Measurements from ENCODE around the gene TMEM219.

TMEM219 gene

DNA sequence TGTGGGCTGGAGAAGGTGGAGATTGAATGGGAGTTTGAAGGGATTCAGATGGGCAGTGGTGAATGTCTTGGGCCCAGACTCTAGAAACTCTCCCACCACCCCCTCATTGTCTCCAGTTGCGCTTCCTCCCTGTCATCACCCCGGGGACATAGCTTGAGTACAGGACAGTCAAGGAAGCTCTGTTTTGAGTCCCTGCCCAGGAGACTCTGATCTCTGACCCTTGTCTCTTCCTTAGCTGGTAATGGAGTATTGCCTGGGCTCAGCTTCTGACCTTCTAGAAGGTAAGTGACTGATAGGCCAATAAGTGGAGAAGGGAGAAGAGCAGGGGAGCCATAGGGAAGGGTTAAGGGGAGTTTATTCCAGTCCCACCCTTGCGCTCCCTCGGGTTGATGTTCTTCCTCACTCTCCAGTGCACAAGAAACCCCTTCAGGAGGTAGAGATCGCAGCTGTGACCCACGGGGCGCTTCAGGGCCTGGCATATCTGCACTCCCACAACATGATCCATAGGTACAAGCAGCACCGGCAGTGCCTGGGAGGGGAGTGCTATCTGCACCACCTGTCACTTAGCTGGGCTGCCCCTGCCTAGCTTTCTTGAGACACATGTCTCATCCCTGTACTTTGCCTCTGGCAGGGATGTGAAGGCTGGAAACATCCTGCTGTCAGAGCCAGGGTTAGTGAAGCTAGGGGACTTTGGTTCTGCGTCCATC lies 16.8 kb downstream of the TMEM219 start:
- in situ Hi-C loops (cut with MboI; ENCODE audit: low sequenced_read_pairs): no loop called here

DNA sequence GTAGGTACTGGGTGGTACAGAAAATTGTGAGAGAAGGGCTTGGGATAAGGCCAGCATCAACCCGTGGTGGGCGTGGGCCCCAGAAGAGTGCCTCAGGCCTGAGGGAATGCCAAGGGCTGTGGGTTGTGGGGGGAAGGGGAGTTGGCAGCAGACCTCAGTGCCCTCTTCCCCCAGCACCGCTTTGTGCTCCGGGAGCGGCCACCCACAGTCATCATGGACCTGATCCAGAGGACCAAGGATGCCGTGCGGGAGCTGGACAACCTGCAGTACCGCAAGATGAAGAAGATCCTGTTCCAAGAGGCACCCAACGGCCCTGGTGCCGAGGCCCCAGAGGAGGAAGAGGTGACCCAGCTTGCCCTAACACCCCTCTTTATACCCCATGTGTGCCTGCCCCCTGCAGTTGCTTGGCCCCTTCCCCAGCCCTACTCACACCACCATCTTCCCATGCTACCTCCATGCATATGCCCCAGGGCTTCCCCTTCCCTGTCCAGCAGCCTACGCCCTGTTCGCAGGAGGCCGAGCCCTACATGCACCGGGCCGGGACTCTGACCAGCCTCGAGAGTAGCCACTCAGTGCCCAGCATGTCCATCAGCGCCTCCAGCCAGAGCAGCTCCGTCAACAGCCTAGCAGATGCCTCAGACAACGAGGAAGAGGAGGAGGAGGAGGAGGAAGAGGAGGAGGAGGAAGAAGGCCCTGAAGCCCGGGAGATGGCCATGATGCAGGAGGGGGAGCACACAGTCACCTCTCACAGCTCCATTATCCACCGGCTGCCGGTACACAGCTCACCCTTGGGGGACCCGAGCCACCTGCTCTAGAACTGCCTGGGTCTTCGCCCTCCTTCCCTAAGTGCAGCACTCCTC lies 20.9 kb downstream of the TMEM219 start:
- in situ Hi-C loops (cut with MboI; ENCODE audit: low sequenced_read_pairs): no loop called here

DNA sequence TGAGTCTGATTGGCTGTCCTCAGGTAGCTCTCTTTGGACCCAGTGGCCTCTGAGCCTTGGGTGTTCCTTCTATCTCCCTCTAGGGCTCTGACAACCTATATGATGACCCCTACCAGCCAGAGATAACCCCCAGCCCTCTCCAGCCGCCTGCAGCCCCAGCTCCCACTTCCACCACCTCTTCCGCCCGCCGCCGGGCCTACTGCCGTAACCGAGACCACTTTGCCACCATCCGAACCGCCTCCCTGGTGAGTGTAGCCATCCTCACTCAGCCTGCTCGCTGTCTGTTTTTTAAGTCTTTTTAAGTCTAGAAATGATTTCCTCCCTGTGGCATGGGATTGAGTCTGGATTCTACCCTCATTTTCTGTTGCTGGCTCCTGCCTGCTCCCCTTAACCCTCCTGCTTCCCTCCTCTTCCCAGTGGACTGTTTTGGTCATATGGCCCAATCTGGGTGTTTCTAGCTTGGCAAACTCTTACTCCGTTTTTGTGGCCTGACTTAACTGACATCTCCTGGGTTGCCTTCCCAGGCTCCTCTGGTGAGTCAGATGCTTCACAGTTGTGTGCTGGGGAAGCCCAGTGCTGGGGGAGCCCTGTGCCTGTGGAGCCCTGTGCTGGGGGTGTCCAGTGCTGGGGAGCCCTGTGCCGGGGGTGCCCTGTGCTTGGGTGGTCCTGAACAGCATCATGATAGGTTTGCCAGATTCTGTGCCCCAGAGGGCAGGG lies 21.7 kb downstream of the TMEM219 start:
- in situ Hi-C loops (cut with MboI; ENCODE audit: low sequenced_read_pairs): no loop called here

DNA sequence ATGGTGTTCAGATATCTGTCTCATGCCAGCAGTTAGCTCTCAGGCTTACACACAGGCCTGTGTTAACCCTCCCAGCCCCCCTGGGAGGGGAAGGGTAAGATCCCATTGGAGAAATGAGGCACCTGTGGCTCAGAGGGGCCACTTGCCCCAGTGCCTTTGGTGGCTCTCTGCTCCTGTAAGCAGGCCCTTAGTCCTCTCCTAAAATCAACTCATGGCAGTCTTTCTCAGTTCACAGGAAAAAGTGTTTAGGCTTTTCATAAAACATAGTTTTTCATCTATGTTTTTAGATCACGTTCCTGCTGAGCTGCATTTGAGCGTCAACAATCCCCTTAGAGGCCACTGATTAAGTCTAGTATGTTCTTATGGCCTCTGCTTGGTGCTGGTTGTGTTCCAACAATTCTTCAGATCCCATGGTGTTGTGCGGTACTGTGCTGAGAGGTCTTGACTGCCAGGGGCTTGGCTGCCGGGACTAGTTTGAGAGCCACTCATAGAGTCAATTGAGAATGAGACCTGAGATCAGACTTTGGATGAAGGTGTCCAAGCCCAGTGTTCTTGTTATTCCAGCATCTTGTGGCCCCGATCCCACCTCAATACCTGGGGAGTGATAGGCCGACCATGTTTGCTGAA lies 22.4 kb downstream of the TMEM219 start:
- in situ Hi-C loops (cut with MboI; ENCODE audit: low sequenced_read_pairs): no loop called here

DNA sequence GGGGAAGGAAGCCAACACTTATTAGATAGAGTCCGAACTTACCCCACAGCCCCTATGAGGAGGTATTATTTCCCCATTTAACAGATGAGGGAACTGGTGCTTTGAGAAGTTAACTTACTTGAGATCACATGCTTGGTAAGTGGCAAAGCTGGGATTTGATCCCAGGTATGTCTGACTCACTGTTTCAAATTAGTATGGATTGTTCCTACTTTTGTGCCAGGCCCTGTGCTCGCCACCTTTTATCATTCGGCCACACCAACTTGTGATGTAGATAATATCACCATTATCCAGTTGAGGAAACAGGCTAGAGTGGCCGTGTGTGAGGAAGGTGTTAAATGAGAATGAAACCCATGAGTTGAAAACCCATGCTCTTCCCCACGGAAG lies 22.9 kb downstream of the TMEM219 start:
- in situ Hi-C loops (cut with MboI; ENCODE audit: low sequenced_read_pairs): no loop called here

DNA sequence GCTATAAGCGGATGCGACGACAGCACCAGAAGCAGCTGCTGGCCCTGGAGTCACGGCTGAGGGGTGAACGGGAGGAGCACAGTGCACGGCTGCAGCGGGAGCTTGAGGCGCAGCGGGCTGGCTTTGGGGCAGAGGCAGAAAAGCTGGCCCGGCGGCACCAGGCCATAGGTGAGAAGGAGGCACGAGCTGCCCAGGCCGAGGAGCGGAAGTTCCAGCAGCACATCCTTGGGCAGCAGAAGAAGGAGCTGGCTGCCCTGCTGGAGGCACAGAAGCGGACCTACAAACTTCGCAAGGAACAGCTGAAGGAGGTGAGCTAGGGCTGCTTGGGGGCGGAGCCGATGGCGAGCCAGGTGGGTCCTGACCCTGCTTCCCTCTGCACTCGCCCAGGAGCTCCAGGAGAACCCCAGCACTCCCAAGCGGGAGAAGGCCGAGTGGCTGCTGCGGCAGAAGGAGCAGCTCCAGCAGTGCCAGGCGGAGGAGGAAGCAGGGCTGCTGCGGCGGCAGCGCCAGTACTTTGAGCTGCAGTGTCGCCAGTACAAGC lies 23.5 kb downstream of the TMEM219 start:
- in situ Hi-C loops (cut with MboI; ENCODE audit: low sequenced_read_pairs): no loop called here

DNA sequence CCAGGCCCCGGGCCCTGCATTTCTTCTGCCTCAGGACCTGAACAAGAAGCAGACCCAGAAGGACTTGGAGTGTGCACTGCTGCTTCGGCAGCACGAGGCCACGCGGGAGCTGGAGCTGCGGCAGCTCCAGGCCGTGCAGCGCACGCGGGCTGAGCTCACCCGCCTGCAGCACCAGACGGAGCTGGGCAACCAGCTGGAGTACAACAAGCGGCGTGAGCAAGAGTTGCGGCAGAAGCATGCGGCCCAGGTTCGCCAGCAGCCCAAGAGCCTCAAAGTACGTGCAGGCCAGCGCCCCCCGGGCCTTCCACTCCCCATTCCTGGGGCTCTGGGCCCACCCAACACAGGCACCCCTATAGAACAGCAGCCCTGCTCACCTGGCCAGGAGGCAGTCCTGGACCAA lies 24.4 kb downstream of the TMEM219 start:
- in situ Hi-C loops (cut with MboI; ENCODE audit: low sequenced_read_pairs): no loop called here

DNA sequence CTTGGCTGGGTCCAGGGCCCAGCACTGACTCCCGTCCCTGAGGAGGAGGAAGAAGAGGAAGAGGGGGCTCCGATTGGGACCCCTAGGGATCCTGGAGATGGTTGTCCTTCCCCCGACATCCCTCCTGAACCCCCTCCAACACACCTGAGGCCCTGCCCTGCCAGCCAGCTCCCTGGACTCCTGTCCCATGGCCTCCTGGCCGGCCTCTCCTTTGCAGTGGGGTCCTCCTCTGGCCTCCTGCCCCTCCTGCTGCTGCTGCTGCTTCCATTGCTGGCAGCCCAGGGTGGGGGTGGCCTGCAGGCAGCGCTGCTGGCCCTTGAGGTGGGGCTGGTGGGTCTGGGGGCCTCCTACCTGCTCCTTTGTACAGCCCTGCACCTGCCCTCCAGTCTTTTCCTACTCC lies 25.1 kb downstream of the TMEM219 start:
- in situ Hi-C loops (cut with MboI; ENCODE audit: low sequenced_read_pairs): no loop called here

DNA sequence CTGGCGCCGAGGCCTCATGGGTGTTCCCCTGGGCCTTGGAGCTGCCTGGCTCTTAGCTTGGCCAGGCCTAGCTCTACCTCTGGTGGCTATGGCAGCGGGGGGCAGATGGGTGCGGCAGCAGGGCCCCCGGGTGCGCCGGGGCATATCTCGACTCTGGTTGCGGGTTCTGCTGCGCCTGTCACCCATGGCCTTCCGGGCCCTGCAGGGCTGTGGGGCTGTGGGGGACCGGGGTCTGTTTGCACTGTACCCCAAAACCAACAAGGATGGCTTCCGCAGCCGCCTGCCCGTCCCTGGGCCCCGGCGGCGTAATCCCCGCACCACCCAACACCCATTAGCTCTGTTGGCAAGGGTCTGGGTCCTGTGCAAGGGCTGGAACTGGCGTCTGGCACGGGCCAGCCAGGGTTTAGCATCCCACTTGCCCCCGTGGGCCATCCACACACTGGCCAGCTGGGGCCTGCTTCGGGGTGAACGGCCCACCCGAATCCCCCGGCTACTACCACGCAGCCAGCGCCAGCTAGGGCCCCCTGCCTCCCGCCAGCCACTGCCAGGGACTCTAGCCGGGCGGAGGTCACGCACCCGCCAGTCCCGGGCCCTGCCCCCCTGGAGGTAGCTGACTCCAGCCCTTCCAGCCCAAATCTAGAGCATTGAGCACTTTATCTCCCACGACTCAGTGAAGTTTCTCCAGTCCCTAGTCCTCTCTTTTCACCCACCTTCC lies 25.6 kb downstream of the TMEM219 start:
- in situ Hi-C loops (cut with MboI; ENCODE audit: low sequenced_read_pairs): no loop called here

DNA sequence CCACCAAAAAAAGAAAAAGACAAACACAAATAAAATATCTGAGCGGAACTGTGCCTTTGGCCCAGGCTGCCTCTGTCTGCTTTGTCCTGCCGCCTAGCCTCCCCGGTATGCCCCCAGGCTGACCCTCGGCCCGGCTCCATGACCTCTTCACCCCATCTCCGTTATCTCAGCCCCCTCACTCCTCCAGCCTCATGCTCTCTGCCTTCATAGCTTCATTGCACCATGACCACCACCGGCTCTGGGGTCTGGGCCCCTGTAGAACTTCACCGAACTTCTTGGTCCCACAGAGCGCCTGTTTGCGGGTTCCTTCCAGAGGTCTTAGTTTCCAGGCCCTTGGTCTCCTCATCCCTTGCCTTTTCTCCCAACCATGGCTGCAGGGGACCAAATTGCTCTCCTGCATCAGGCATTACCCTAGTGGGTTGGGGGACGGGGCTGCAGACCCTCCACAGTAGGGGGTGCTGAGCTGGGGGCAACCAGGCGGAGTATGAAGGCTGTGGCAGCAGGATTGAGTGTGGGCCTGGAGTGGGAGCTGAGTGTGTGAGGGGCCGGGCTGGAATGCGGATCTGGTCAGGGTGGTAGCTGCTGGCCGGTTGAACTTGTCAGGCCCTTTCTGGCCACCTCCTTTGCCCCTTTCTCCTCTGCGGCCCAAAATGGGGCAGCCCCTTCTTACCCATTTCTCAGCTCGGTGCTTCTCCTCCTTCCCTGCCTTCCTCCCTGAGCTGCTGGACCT lies 26.6 kb downstream of the TMEM219 start:
- in situ Hi-C loops (cut with MboI; ENCODE audit: low sequenced_read_pairs): no loop called here

DNA sequence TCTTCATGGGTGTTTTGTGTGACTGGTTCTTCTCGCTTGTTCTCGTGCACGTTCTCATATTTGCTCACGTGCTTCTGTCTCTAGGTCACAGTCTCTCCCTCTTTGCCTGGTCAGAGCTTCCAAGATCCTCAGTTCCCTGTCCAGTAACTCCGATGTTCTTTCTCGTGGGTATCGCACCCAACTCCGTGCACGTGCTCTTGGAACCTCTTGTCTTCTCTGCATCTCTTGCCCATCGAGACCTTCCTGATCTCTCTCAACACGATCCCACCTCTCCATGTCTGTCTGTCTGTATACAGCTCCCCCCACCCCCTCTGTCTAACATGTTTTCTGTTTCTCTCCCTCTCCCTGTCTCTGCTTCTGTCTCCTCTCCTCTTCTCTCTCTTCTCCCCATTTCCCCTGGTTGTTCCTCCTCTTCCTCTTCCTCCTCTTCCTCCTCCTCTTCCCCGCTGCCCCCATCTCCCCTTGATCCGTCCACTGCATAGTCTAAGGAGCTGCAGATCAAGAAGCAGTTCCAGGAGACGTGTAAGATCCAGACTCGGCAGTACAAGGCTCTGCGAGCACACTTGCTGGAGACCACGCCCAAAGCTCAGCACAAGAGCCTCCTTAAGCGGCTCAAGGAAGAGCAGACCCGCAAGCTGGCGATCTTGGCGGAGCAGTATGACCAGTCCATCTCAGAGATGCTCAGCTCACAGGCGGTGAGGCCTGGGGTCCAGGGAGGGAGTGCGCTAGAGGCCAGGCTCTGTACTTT lies 27.4 kb downstream of the TMEM219 start:
- in situ Hi-C loops (cut with MboI; ENCODE audit: low sequenced_read_pairs): no loop called here

DNA sequence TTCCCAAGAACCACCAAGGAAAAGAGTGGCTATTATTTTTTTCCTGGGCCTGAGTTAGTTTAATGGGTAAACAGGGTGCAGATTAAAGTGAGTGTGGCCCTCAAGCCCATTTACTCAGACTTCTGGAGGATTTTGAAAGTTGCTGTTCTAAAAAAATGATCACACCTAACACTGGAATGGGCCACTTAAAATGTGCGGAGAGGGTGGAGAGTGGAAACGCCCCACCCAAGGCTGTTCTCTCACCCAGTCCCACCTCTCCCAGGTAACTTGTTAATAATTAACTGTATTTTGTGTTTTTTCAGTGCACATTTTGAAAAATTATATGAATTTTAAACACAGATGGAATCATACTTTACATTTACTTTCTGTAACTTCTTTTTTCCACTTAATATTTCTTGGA lies 28.2 kb downstream of the TMEM219 start:
- in situ Hi-C loops (cut with MboI; ENCODE audit: low sequenced_read_pairs): no loop called here

DNA sequence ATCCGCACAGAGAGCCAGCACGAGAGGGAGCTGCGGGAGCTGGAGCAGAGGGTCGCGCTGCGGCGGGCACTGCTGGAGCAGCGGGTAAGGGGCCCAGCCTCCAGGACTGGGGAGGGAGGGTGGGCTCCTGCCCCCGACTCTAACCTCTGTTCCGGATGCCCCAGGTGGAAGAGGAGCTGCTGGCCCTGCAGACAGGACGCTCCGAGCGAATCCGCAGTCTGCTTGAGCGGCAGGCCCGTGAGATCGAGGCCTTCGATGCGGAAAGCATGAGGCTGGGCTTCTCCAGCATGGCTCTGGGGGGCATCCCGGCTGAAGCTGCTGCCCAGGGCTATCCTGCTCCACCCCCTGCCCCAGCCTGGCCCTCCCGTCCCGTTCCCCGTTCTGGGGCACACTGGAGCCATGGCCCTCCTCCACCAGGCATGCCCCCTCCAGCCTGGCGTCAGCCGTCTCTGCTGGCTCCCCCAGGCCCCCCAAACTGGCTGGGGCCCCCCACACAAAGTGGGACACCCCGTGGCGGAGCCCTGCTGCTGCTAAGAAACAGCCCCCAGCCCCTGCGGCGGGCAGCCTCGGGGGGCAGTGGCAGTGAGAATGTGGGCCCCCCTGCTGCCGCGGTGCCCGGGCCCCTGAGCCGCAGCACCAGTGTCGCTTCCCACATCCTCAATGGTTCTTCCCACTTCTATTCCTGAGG lies 29.1 kb downstream of the TMEM219 start:
- in situ Hi-C loops (cut with MboI; ENCODE audit: low sequenced_read_pairs): no loop called here

DNA sequence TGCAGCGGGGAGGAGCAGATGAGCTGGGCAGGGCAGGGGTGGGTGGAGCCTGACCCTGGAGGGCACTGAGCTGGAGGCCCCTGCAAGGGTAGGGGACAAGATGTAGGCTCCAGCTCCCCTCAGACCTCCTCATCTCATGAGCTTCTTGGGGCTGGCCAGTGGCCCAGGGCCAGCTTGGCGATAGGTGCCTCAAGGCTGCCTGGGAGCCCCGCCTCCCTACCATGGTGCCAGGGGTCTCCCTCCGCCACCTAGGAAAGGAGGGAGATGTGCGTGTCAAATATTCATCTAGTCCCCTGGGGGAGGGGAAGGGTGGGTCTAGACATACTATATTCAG lies 29.7 kb downstream of the TMEM219 start:
- in situ Hi-C loops (cut with MboI; ENCODE audit: low sequenced_read_pairs): no loop called here

DNA sequence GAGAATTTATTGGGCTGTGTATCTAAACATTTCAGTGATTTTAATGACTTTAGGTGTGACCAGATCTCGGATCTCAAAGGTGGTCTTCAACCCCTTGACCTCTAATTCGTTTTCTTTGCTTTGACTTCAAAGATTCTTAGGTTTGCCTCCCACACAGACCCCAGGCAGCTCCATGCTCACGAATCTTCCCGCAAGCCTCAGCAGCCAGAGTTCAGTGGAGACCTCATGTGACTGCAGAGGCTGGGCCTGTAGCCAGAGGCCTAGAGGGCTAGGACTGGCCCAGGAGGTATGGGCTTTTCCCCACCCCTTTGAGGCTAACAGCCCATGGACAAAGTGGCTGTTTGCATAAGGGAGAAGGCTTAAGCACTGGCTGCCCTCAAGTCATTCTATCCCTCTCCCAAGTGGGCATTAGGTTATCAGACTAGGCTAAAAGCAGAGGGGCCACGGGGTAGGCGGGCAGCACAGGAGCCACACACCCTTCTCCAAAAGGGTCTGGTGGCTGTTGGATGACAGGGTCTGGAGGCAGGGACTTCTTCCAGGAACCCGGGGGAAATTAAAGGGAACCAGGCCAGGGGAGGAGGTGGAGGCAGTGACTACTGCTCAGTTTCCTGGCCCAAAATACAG lies 30.6 kb downstream of the TMEM219 start:
- in situ Hi-C loops (cut with MboI; ENCODE audit: low sequenced_read_pairs): no loop called here

DNA sequence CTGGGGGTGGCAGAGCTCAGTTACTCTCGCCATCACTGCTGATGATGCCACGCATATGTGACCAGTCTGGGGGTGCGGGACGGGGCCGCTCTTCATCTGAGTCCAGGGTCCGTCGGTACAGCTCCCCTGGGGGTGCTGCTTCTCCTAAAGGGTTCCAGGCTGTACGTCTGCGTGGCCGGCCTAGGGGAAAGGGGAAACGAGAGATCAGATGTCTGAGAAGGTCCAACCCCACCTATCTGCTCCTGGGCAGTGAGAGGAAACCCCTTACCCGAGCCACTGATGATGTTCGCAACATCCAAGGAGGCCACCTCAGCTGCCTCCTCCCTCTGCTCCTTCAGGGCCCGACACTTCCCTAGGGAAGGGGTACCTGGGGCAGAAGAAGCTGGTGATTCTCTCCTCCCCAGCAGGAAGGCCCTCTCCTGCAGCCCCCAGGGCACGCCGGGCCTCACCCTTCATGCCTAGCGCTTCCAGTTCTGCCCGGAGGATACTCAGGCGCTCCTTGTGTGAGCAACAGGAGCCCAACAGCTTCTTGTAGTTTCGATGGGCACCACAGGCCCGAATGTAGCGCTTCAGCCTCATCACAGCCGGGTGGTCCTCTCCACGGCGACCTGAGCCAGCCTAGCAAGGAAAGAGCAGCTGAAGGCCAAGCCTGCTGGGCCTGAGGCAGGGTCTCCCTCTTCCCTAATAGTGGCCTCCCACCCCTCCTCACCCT lies 31.5 kb downstream of the TMEM219 start:
- in situ Hi-C loops (cut with MboI; ENCODE audit: low sequenced_read_pairs): no loop called here

DNA sequence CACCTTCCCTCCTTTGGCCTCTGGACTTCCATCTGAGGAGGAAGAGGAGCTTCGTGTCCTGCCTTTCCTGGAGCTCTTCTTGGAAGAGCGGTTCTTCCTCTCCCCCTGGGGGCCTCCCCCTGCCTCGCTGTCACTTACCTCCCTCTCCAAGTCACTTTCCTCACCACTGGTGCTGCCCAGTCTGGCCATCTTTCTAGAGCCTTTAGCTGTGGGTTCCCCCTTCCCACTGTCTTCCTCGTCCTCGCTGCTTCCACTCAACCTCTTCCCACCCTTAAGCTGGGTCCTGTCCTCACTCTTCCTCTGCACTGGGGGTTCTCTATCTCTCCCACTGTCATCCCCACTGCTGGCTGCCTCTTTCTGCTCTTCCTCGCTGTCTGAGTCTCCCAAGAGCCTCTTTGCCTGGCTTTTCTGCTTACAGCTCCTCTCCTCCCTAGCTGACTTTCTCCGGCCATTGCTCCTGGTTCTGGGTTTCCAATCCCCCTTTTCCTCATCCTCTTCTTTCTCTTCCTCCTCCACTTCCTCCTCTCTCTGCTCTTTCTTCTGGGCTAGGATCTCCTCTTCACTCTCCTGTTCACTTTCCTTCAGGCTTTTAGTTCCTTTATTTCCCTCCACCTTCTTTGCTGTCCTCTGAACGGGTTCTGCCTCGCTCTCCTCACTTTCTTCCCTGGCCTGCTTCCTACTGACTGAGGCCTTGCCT lies 32.2 kb downstream of the TMEM219 start:
- in situ Hi-C loops (cut with MboI; ENCODE audit: low sequenced_read_pairs): no loop called here
